ENCODE measurements around the gene EBNA1BP2. TPM values are rescaled to one million over a fixed set of nuclear protein-coding genes. Genes with fewer than 3 reads are reported as not detected.

EBNA1BP2 gene
- total and polyA plus RNA-seq, 2 of the 13 experiments (the other 11 are each of a cell fraction or from before 2014, with no cell fraction given), result 27.1 to 102 TPM

GRCh38 chr1:43206600-43207228 is 34.6 kb upstream of the EBNA1BP2 start (continued):
- TF ChIP-seq AGO2 (optimal IDR thresholded peaks at IDR 0.05; ENCODE audit: low read depth, low read length), result no peak
- no peak for TF ChIP-seq MAFF (IDR thresholded peaks at IDR 0.05; ENCODE audit: low read depth, low read length)
- no peak for TF ChIP-seq HNRNPLL (IDR thresholded peaks at IDR 0.05; ENCODE audit: low read depth, low read length, poor library complexity, severe bottlenecking)
- TF ChIP-seq ZNF333 (CRISPR knock-in tag; IDR thresholded peaks at IDR 0.05; ENCODE audit: borderline replicate concordance), result no peak
- TF ChIP-seq SNAI1 (CRISPR knock-in tag; IDR thresholded peaks at IDR 0.05; ENCODE audit: borderline replicate concordance), result no peak
- TF ChIP-seq ZNF496 (CRISPR knock-in tag; IDR thresholded peaks at IDR 0.05; ENCODE audit: insufficient replicate concordance), result no peak
- TF ChIP-seq HDAC2 (CRISPR knock-in tag; IDR thresholded peaks at IDR 0.05), result peak; percentile 66
- TF ChIP-seq ZNF362 (CRISPR knock-in tag; IDR thresholded peaks at IDR 0.05; ENCODE audit: borderline replicate concordance), result no peak
- TF ChIP-seq KDM5A (IDR thresholded peaks at IDR 0.05; ENCODE audit: borderline replicate concordance, low read length), result no peak
- no peak for TF ChIP-seq KIAA2018 (CRISPR knock-in tag; IDR thresholded peaks at IDR 0.05; ENCODE audit: borderline replicate concordance)
- no peak for TF ChIP-seq NAIF1 (CRISPR knock-in tag; IDR thresholded peaks at IDR 0.05; ENCODE audit: borderline replicate concordance)
- TF ChIP-seq AHDC1 (CRISPR knock-in tag; IDR thresholded peaks at IDR 0.05; ENCODE audit: borderline replicate concordance), result no peak
- TF ChIP-seq ZSCAN12 (CRISPR knock-in tag; IDR thresholded peaks at IDR 0.05), result no peak
- TF ChIP-seq ZNF564 (CRISPR knock-in tag; IDR thresholded peaks at IDR 0.05), result no peak
